Nephron (organoid): Measurements from ENCODE around the gene LRRC30.

Experiments used
- H3K27ac Mint-ChIP-seq, 3 experiments: 2 replicates each; pipeline ENCODE4 v1.8.0; 2020; ENCODE audit warnings: mixed read lengths in 3 of 3, mild to moderate bottlenecking in 2 of 3, moderate library complexity in 1 of 3
- H3K27me3 Mint-ChIP-seq: 2 replicates; pipeline ENCODE4 v1.8.0; 2021; ENCODE audit warnings: low read depth, mild to moderate bottlenecking, moderate library complexity, mixed read lengths
- H3K36me3 Mint-ChIP-seq: 2 replicates; pipeline ENCODE4 v1.8.0; 2020; ENCODE audit warnings: low read depth, mixed read lengths
- H3K4me1 Mint-ChIP-seq: 2 replicates; pipeline ENCODE4 v1.8.0; 2020; ENCODE audit warnings: mixed read lengths
- H3K4me3 Mint-ChIP-seq, 3 experiments: 2 replicates each; pipeline ENCODE4 v1.8.0; 2020; ENCODE audit warnings: mild to moderate bottlenecking in 3 of 3, mixed read lengths in 3 of 3, moderate library complexity in 2 of 3
- H3K9me3 Mint-ChIP-seq: 2 replicates; pipeline ENCODE4 v1.8.0; 2020; ENCODE audit warnings: mixed read lengths
- TF ChIP-seq, protein P1 (sequence below), 3 experiments: fragments of 200-600 bp; sonication (generic); IDR thresholded peaks; one replicate each; pipeline ENCODE4 v1.5.0; 2021; ENCODE audit warnings: antibody characterized with exemption in 3 of 3; ENCODE audit not compliant: unreplicated experiment in 3 of 3

The LRRC30 gene

DNA sequence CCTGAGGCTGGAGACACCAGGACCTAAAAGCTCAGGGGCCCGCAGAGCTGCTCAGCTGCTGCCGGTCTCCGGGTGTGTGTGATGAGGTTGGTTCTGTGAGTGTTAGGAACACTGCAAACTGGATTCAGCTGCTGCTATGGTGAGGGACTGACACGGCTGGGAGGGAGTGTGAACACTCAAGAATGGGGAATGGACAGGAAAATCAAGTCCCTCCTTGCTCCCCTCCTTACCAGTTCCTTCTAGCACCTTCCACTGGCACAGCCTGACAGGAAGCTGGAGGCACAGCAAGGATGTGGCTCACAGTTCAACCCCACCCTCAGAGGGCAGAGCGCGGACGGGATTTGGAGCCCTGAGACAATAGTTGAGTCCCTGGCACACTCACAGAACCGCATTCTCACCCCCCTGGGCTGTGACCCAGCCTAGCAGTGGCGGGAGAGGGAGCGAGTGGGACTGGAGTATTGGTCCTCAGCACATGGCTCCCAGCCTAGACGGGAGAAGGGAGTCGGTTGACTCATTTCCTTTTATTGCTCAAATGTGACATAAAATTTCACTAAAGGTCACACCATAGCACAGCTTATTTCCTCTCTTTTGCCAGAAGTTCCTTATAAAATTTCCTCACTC, 42.5 kb downstream of the LRRC30 start:
- Mint-ChIP-seq H3K27me3 (peaks cover 11% of the 10 kb centered on the region), H3K4me3 (no peak overlapping the region), H3K27ac (peak overlapping the region in 2 of 3 experiments; percentile 10 to 57), H3K4me1 (peaks cover 18% of the 10 kb centered on the region), H3K36me3 (no peaks in the 10 kb centered on the region), H3K9me3 (no peaks in the 10 kb centered on the region)
- TF ChIP-seq, protein P1, sequence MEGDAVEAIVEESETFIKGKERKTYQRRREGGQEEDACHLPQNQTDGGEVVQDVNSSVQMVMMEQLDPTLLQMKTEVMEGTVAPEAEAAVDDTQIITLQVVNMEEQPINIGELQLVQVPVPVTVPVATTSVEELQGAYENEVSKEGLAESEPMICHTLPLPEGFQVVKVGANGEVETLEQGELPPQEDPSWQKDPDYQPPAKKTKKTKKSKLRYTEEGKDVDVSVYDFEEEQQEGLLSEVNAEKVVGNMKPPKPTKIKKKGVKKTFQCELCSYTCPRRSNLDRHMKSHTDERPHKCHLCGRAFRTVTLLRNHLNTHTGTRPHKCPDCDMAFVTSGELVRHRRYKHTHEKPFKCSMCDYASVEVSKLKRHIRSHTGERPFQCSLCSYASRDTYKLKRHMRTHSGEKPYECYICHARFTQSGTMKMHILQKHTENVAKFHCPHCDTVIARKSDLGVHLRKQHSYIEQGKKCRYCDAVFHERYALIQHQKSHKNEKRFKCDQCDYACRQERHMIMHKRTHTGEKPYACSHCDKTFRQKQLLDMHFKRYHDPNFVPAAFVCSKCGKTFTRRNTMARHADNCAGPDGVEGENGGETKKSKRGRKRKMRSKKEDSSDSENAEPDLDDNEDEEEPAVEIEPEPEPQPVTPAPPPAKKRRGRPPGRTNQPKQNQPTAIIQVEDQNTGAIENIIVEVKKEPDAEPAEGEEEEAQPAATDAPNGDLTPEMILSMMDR (IDR thresholded peaks at IDR 0.05; ENCODE audit: unreplicated experiment in 3 of 3), result no peak

DNA sequence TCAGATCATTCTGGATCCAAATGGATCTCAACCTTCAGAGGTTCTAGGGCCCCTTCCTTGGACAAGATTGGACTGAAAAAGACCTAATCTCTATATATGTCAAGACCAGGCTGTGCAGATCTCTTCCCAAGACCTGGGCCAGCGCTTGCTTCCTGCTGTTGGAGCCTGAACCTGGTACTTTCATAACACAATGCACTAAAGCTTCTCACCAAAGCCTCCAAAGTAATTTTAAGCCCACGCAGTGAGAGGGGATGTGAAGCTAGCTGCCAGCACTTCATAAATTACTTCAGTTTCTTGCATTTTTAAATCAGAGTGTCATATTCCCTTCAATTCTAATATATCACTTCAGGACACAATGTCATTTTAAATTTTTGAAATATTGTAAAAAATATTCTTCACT, 50.7 kb downstream of the LRRC30 start:
- Mint-ChIP-seq H3K36me3 (no peaks in the 10 kb centered on the region), H3K4me1 (no peaks in the 10 kb centered on the region), H3K27me3 (peaks cover 12% of the 10 kb centered on the region), H3K27ac (no peak overlapping the region), H3K4me3 (no peak overlapping the region), H3K9me3 (no peaks in the 10 kb centered on the region)
- TF ChIP-seq, protein P1 (IDR thresholded peaks at IDR 0.05; ENCODE audit: unreplicated experiment in 3 of 3), result no peak
